OCI-LY1 (cell line): ENCODE measurements around the gene FAAH2.
"Not testable (repeated sequence)": the region's sequence is repeated elsewhere in the genome, so short reads cannot be mapped to it uniquely, and the experiment has no call there.

Experiments used
- H2AFZ ChIP-seq: fragments of 200-600 bp; sonication (generic), shearing (Covaris generic); 2 replicates; pipeline ENCODE4 v1.6.0; 2014; ENCODE audit warnings: antibody characterized with exemption, mild to moderate bottlenecking, low read length
- H3F3A ChIP-seq: fragments of 200-600 bp; sonication (generic), shearing (Covaris generic); 2 replicates; pipeline ENCODE4 v1.6.0; 2014; ENCODE audit warnings: mild to moderate bottlenecking, antibody characterized with exemption, low read length, moderate library complexity; ENCODE audit not compliant: insufficient read depth
- H3K27ac ChIP-seq: fragments of 200-600 bp; sonication (generic); 2 replicates; pipeline ENCODE4 v1.5.1; 2014; ENCODE audit warnings: low read length, mixed run types, mild to moderate bottlenecking, low read depth; ENCODE audit not compliant: poor library complexity, severe bottlenecking
- H3K27me3 ChIP-seq: fragments of 200-600 bp; sonication (generic); 2 replicates; pipeline ENCODE4 v1.6.0; 2014; ENCODE audit warnings: antibody characterized with exemption, mild to moderate bottlenecking, low read length, moderate library complexity; ENCODE audit not compliant: insufficient read depth
- H3K36me3 ChIP-seq: fragments of 200-600 bp; sonication (generic); 2 replicates; pipeline ENCODE4 v1.6.1; 2014; ENCODE audit warnings: mild to moderate bottlenecking, antibody characterized with exemption, low read length, moderate library complexity, mixed read lengths; ENCODE audit not compliant: insufficient read depth
- H3K4me1 ChIP-seq: fragments of 200-600 bp; sonication (generic); 2 replicates; pipeline ENCODE4 v1.5.1; 2014; ENCODE audit warnings: mild to moderate bottlenecking, low read length, moderate library complexity; ENCODE audit not compliant: insufficient read depth, severe bottlenecking
- H3K4me2 ChIP-seq: fragments of 200-600 bp; sonication (generic), shearing (Covaris generic); 2 replicates; pipeline ENCODE4 v1.6.1; 2014; ENCODE audit warnings: low read length
- H3K4me3 ChIP-seq: fragments of 200-600 bp; sonication (generic); 2 replicates; pipeline ENCODE4 v1.5.1; 2014; ENCODE audit warnings: low read length, low read depth, mild to moderate bottlenecking, mixed read lengths; ENCODE audit not compliant: poor library complexity, severe bottlenecking
- H3K79me2 ChIP-seq: fragments of 200-600 bp; shearing (Covaris generic); 2 replicates; pipeline ENCODE4 v1.6.1; 2016; ENCODE audit warnings: mixed run types, low read length, mixed read lengths; ENCODE audit not compliant: insufficient read depth
- H3K9ac ChIP-seq: fragments of 200-600 bp; sonication (generic), shearing (Covaris generic); 2 replicates; pipeline ENCODE4 v1.6.1; 2014; ENCODE audit warnings: mild to moderate bottlenecking, low read length, mixed read lengths
- H3K9me2 ChIP-seq: fragments of 200-600 bp; sonication (generic), shearing (Covaris generic); 2 replicates; pipeline ENCODE4 v1.6.1; 2014; ENCODE audit warnings: low read depth, mild to moderate bottlenecking, low read length, mixed read lengths
- H3K9me3 ChIP-seq: fragments of 200-600 bp; shearing (Covaris generic); 2 replicates; pipeline ENCODE4 v1.6.1; 2014; ENCODE audit warnings: low read length, mixed read lengths
- H4K20me1 ChIP-seq: fragments of 200-600 bp; sonication (generic), shearing (Covaris generic); 2 replicates; pipeline ENCODE4 v1.6.0; 2016; ENCODE audit warnings: mild to moderate bottlenecking, low read length; ENCODE audit not compliant: insufficient read depth
- CTCF ChIP-seq: fragments of 200-600 bp; sonication (generic), shearing (Covaris generic); IDR thresholded peaks from 2 replicates; pipeline ENCODE4 v1.5.1; 2017; ENCODE audit warnings: mild to moderate bottlenecking, antibody characterized with exemption, low read length, moderate library complexity, mixed read lengths
- EZH2 ChIP-seq: fragments of 200-600 bp; sonication (generic), shearing (Covaris generic); IDR thresholded peaks from 2 replicates; pipeline ENCODE4 v1.8.0; 2017; ENCODE audit warnings: borderline replicate concordance, mixed run types, mild to moderate bottlenecking, antibody characterized with exemption, low read length, moderate library complexity, mixed read lengths

Gene FAAH2

GRCh38 chrX:57368158-57368557 is 81.7 kb downstream of the FAAH2 start:
- Histone ChIP-seq H3K9me2 (no peaks in the 10 kb centered on the region), H4K20me1 (no peaks in the 10 kb centered on the region), H3K4me2 (no peak overlapping the region), H3K36me3 (no peaks in the 10 kb centered on the region), H3K9me3 (no peaks in the 10 kb centered on the region), H3F3A (no peaks in the 10 kb centered on the region), H3K4me3 (no peak overlapping the region), H2AFZ (no peak overlapping the region), H3K9ac (no peak overlapping the region), H3K4me1 (no peaks in the 10 kb centered on the region), H3K27me3 (no peaks in the 10 kb centered on the region), H3K79me2 (no peaks in the 10 kb centered on the region), H3K27ac (no peak overlapping the region)
- TF ChIP-seq CTCF (no peak), EZH2 (no peak)

GRCh38 chrX:57379296-57379695 is 92.8 kb downstream of the FAAH2 start:
- no peak overlapping the region for H3K4me3 ChIP-seq
- no peaks in the 10 kb centered on the region for H3K9me3 ChIP-seq
- TF ChIP-seq CTCF = no peak
- TF ChIP-seq EZH2 = no peak
- H3K9ac ChIP-seq = no peak overlapping the region
- H3K9me2 ChIP-seq = no peaks in the 10 kb centered on the region
- H3K36me3 ChIP-seq = no peaks in the 10 kb centered on the region
- H3F3A ChIP-seq = no peaks in the 10 kb centered on the region
- H2AFZ ChIP-seq = no peak overlapping the region
- H3K27me3 ChIP-seq = no peaks in the 10 kb centered on the region
- H3K27ac ChIP-seq = no peak overlapping the region
- H3K4me1 ChIP-seq = no peaks in the 10 kb centered on the region
- H3K4me2 ChIP-seq = no peak overlapping the region
- H4K20me1 ChIP-seq = no peaks in the 10 kb centered on the region
- no peaks in the 10 kb centered on the region for H3K79me2 ChIP-seq

- no peak overlapping the region for H3K4me3 ChIP-seq
- no peaks in the 10 kb centered on the region for H3K9me2 ChIP-seq
- H3K36me3 ChIP-seq = no peaks in the 10 kb centered on the region
- H3K4me1 ChIP-seq = no peaks in the 10 kb centered on the region
- TF ChIP-seq EZH2 = no peak
- no peak for TF ChIP-seq CTCF
- H3F3A ChIP-seq = no peaks in the 10 kb centered on the region
- H3K4me2 ChIP-seq = no peak overlapping the region
- H4K20me1 ChIP-seq = no peaks in the 10 kb centered on the region
- no peaks in the 10 kb centered on the region for H3K9me3 ChIP-seq
- no peak overlapping the region for H3K27ac ChIP-seq
- H3K9ac ChIP-seq = no peak overlapping the region
- no peak overlapping the region for H2AFZ ChIP-seq
- H3K27me3 ChIP-seq = no peaks in the 10 kb centered on the region
- no peaks in the 10 kb centered on the region for H3K79me2 ChIP-seq
These were observed 93.7 kb downstream of the FAAH2 start for GRCh38 chrX:57380026-57380796.

GRCh38 chrX:57394162-57394561 is 107.7 kb downstream of the FAAH2 start:
- not testable (repeated sequence) for H3K9ac ChIP-seq, H3K9me3 ChIP-seq, H3K27ac ChIP-seq, H3K4me3 ChIP-seq, H3K27me3 ChIP-seq, H3K4me1 ChIP-seq, H3K9me2 ChIP-seq, H4K20me1 ChIP-seq, H2AFZ ChIP-seq, H3K79me2 ChIP-seq, H3K36me3 ChIP-seq, H3F3A ChIP-seq, H3K4me2 ChIP-seq

- not testable (repeated sequence) for H3K79me2 ChIP-seq, H4K20me1 ChIP-seq, H3K9me3 ChIP-seq, H3K4me1 ChIP-seq, H3K9ac ChIP-seq, H3K36me3 ChIP-seq, H3K27ac ChIP-seq, H3F3A ChIP-seq, H3K27me3 ChIP-seq, H2AFZ ChIP-seq, H3K9me2 ChIP-seq, H3K4me2 ChIP-seq, H3K4me3 ChIP-seq
These were observed 116.7 kb downstream of the FAAH2 start for GRCh38 chrX:57403191-57403590.
